Retinal pigment epithelial cell (primary cell): ENCODE measurements around the gene POLE.

ENCODE experiments used
- DNase-seq: peaks from one replicate; pipeline ENCODE4 v3.0.0-alpha.2; 2010; ENCODE audit warnings: low read depth
- H3K4me3 ChIP-seq: 2 replicates; pipeline ENCODE4 v1.5.1; 2011; ENCODE audit warnings: mild to moderate bottlenecking, low read length, control low read depth, moderate library complexity
- TF ChIP-seq, protein P1 (sequence below): conservative IDR thresholded peaks from 2 replicates; pipeline ENCODE4 v1.5.1; 2011; ENCODE audit warnings: low read depth, low read length, control low read depth, inconsistent platforms

POLE gene

DNA sequence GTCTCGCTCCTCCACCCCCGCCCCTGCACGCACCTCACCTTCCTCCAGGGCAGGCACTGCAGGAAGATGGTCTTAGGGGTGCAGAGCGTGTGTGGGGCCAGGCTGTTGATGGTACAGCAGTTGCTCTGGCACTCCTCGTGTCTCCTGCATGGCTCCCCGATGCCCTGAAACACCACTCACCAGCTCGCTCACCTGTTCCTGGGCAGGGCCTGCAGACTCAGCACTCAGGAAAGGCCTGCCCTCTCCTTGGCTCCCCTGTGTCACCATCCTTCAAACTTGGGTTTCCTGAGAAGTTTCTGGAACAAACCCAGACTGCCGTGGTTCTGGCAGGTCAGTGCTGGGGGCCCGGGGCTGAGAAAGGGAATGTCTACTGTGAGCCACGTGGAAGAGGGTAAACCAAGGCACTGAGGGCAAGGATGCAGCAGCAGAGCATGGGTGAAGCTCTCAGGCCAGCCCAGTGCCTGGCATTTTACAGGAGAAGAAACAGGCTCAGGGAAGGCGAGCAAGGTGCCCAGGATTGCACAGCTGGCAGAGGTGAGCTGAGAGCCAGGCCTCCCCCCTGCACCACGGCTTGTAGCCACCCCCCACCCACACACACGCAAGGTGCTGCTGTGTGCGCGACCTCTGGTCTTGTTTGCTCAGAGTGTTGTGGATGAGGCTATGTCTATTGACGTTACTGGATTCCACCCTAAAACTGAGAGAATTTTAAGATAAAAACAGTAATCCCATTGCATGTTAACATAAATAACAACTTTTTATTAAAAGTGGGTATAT lies 82.3 kb downstream of the POLE start:
- no peak for DNase-seq
- TF ChIP-seq, protein P1, sequence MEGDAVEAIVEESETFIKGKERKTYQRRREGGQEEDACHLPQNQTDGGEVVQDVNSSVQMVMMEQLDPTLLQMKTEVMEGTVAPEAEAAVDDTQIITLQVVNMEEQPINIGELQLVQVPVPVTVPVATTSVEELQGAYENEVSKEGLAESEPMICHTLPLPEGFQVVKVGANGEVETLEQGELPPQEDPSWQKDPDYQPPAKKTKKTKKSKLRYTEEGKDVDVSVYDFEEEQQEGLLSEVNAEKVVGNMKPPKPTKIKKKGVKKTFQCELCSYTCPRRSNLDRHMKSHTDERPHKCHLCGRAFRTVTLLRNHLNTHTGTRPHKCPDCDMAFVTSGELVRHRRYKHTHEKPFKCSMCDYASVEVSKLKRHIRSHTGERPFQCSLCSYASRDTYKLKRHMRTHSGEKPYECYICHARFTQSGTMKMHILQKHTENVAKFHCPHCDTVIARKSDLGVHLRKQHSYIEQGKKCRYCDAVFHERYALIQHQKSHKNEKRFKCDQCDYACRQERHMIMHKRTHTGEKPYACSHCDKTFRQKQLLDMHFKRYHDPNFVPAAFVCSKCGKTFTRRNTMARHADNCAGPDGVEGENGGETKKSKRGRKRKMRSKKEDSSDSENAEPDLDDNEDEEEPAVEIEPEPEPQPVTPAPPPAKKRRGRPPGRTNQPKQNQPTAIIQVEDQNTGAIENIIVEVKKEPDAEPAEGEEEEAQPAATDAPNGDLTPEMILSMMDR = no peak
- no peak overlapping the region for H3K4me3 ChIP-seq

DNA sequence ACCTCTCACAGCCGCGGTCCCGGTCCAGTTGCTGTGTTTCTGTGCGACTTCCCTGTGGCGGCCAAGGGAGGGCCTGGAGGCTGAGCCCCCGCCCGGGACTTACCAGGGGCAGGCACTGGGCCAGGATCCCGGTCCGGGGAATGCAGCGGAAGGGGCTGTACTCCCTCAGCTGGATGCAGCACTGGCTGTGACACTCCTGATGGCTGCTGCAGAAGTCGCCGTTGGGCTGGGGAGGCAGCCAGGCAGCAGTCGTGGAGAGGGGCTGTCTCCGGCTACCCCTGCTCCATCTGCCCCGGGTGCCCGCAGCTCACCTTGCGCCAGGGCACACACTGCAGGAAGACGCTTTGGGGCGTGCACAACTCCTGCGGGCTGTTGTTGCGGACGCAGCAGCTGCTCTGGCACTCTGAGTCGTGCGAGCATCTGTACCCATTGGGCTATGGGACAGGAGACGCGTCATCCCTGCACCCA lies 83.0 kb downstream of the POLE start:
- no peak overlapping the region for H3K4me3 ChIP-seq
- TF ChIP-seq, protein P1 = no peak
- DNase-seq = no peak

- TF ChIP-seq, protein P1 = no peak
- no peak overlapping the region for H3K4me3 ChIP-seq
- DNase-seq = no peak
Observed at GRCh38 chr12:132603240-132604150, 83.6 kb downstream of the POLE start.

DNA sequence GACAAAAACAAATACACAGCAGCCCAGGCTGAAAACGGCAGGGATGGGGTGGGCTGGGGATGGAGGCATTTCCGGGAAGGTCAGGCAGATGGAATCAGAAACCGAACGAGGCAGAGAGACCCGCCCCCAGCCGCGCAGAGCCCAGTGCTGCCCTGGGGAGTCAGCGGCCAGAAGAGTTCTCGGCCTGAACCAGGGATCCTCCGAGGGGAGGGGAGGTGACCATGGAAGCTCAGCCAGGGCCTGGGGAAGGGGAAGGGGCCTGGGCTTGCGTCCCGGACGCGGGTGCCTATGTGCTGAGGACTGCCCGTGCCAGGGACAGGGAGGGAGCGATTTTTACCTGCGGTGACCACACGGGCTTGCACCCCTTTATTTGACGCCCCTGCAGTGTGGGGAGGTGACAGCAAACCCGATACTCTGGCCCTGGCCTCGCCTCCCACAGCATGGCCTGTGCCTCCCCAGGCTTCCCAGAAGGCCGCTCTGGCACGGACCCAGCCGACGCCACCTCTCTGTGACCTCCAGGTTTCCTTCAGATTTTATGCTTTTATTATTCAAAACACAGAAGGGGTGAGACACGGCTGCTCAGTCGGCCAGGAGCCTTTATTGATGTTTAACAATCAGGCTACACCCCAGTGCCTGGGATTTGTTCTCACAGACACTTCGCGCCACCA lies 84.4 kb downstream of the POLE start:
- TF ChIP-seq, protein P1 = no peak
- no peak for DNase-seq
- no peak overlapping the region for H3K4me3 ChIP-seq

DNA sequence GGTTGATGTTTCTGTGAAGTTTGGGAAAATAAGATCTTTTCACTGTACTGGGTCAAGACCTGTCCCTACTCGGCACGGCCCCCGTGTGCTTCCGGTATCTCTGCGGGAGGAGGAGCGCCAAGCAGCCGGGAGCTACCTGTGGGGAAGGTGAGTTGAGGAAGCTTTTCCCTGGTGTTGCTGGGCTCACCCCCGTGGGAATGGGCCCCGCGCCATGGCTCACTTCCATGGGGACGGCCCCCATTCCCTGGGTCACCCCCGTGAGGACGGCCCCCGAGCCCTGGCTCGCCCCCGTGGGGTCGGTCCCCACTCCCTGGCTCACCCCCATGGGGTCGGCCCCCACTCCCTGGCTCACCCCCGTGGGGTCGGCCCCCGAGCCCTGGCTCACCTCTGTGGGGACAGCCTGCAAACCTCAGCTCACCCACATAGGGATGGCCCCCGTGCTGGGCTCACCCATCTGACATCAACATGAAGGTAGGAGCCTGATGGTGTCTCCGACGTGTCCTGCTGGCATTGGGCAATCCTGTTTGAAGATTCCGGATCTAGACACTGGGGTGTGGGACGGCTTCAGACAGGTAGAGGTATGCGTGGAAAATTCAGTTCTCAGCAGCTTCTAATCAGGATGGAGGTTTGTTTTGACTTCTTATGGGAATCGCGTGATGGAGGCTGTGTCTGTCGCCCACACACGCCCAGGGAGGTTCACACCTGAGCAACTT lies 85.8 kb downstream of the POLE start:
- no peak overlapping the region for H3K4me3 ChIP-seq
- TF ChIP-seq, protein P1 = no peak
- DNase-seq = no peak
